DMS 273 (cell line): ENCODE data around the gene KHK.
"Not testable (repeated sequence)": the region's sequence is repeated elsewhere in the genome, so short reads cannot be mapped to it uniquely, and the experiment has no call there.

ENCODE experiments used
- DNase-seq: peaks from one replicate; lab custom pipeline; 2025; ENCODE audit not compliant: unreplicated experiment; lab: John Stamatoyannopoulos, UW

The KHK gene

GRCh38 chr2:27059141-27059820 is 27.3 kb upstream of the KHK start:
- DNase-seq = no peak

DNA sequence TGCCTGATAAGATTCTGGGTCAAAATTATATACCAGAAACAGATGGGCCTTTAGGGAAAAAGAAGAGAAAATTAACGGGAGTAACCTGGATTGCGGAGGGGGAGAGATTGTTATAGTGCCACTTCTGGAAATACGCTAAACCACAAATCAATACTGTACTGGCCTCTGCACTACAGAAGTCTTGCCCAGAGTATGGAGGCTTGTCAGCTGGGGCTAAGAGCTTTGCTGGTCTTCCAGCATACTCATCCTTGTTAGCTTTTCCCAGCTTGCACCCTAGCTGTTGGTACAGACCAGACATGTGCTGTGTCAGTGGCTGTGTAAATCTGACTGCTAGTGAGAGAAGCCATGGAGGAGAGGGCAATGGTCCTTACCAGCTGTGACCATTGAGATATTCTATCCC is 26.2 kb upstream of the KHK start:
- DNase-seq = no peak

GRCh38 chr2:27065128-27065527 is 21.4 kb upstream of the KHK start:
- DNase-seq = peak; percentile 51

GRCh38 chr2:27067385-27067784 is 19.2 kb upstream of the KHK start:
- no peak for DNase-seq

- no peak for DNase-seq
Measured at GRCh38 chr2:27069436-27069835, 17.1 kb upstream of the KHK start.

- no peak for DNase-seq
Measured at GRCh38 chr2:27069961-27070618, 16.5 kb upstream of the KHK start.

- DNase-seq = no peak
Measured at GRCh38 chr2:27070653-27071276, 15.8 kb upstream of the KHK start.

DNA sequence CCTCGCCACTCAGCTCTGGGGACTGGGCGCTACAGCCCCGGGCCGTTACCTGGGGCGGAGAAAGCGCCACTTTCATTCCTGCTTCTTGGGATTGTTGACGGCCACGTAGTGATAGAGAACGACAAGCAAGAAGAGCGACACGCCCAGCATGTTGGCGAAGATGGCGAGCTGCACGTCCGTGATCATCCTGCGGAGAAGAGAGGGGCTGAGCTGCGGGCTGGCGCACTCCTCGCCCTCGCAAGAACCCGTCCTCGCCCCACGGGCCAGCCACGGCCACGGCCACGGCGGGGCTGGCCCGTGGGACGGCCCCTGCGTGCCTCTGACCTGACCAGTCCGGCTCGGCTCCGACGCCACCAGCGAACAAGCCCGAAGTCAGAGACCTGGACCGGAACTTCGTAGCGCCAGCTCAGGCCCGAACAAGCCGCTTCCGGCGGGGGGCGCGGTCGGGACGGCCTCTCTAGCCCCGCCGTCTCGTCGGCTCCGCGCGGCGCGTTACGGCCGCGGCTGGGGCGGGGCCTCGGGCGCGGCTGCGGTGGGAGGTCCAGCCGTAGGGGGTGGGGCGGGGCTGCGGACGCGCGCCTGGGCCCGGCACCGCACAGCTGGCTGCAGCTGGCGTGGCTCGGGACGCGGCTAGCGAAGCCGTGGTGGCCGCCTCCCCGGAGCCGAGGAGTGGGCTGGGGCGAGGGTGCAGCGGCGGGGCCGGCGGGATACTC is 15.1 kb upstream of the KHK start, which contains the start of gene OST4:
TSS of gene OST4 (minus strand) at position 378 of the 713 bp plus-strand sequence.
- peak; percentile 97 for DNase-seq

- DNase-seq = peak; percentile 52
Measured at GRCh38 chr2:27071990-27072830, 14.4 kb upstream of the KHK start.

GRCh38 chr2:27072920-27073319 is 13.7 kb upstream of the KHK start:
- no peak for DNase-seq

GRCh38 chr2:27073782-27074181 is 12.8 kb upstream of the KHK start:
- DNase-seq = no peak

DNA sequence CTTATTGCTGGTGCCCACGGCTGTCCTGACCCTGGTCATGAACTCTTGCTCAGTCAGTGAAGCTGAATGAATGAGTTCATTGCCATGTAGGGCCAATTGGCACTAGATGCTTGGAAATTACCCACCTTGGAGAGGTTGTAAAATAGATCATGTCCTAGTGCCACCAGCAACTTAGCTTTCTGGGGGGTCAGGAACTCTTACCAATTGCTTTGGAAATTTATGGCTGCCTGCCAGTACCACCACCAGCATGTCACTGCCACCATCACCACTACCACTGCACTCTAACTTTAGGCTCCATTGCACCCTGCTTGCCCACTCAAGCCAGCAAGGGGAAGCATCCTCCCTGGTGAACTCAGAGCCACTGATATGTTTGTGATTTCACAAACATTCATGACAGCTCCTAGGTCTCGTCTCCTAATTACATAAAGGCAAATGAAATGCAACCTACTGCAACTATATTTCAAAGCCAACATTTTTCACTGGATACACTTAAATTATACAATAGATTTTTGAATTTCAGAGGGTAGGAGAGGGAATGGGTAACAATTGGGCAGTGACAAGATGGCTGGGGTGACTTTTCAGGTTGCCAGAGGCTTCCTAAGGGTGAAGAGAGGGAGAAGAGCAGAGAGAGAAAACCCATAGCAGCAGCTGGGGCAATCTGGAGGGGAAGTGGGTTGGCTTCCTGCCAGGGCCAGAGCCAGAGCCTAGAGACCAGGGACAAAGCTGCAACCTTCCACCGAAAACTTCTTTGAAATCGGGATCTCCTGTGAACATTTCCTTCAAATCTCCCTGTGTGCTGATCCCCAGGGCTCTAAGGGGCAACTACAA is 11.6 kb upstream of the KHK start:
- peak; percentile 84 for DNase-seq

- DNase-seq = not testable (repeated sequence)
Measured at GRCh38 chr2:27075566-27075871, 11.1 kb upstream of the KHK start.

GRCh38 chr2:27076323-27076722 is 10.2 kb upstream of the KHK start:
- DNase-seq = no peak

- no peak for DNase-seq
Measured at GRCh38 chr2:27077231-27077630, 9.3 kb upstream of the KHK start.

DNA sequence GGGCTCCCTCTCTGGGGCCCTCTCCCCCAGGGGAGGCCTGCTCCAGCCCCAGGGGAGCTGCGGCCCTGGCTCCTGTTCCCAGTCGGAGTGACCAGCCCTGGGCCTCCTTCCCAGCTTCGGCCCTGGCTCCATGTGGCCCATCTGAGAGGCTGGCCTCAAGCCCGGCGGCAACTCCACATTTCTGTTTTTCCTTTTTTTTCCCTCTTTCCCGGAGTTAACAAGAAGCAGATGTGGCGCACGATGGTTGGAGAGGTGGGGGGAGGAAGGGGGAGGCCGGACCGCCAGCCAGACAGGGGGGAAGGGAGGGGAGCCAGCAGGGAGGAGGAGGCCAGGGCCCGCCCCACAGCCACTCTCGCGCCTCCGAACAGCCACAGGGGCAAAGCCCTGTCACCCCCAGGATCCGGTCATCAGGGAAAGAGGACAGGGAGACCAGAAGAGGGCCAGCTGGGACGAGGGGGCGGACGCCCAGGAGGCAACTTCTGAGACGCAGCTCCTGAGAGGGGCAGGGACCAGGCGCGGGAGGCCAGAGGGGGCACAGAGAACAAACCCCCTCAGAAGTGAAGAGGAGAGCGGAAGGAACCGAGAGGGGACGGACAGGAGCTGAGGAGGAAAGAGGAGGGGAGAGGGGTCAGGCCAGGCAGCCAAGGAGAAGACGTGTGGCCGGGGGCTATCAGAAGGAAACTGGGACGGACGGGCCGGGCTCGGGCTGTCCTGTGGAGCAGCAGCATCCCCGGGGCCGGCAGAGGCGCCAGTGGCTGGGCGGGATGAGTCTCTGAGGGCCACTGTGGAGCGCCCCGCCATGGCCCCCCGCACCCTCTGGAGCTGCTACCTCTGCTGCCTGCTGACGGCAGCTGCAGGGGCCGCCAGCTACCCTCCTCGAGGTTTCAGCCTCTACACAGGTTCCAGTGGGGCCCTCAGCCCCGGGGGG is 8.0 kb upstream of the KHK start, which contains the start of gene EMILIN1:
TSS of gene EMILIN1 (plus strand) at position 349 of the 928 bp plus-strand sequence. CDS start at position 800, 451 bp downstream.
- no peak for DNase-seq

- DNase-seq = no peak
Measured at GRCh38 chr2:27079233-27080139, 7.1 kb upstream of the KHK start.

GRCh38 chr2:27080140-27080469 is 6.5 kb upstream of the KHK start:
- no peak for DNase-seq
